GM10248 (cell line): ENCODE results near the gene ITGB6.

ENCODE experiments used
- CTCF ChIA-PET: fragments of 300-600 bp; sonication (Branson Sonifier 250); formaldehyde crosslinking; extraction: SDS; loops from one replicate; lab custom pipeline; 2021; ENCODE audit warnings: antibody characterized with exemption; lab: Yijun Ruan, JAX
- POLR2A ChIA-PET: fragments of 350-650 bp; sonication (Branson Sonifier 250); formaldehyde crosslinking; extraction: SDS; loops from one replicate; lab custom pipeline; 2020; ENCODE audit warnings: antibody characterized with exemption; lab: Yijun Ruan, JAX
- DNase-seq: peaks from one replicate; pipeline ENCODE4 v3.0.0; 2012; ENCODE audit errors: extremely low spot score
- TF ChIP-seq, protein P1 (sequence below): IDR thresholded peaks from 2 replicates; pipeline ENCODE4 v1.5.1; 2012; ENCODE audit warnings: mild to moderate bottlenecking, low read depth; ENCODE audit errors: extremely low read depth, missing control alignments, control extremely low read depth

ITGB6 gene, protein sequence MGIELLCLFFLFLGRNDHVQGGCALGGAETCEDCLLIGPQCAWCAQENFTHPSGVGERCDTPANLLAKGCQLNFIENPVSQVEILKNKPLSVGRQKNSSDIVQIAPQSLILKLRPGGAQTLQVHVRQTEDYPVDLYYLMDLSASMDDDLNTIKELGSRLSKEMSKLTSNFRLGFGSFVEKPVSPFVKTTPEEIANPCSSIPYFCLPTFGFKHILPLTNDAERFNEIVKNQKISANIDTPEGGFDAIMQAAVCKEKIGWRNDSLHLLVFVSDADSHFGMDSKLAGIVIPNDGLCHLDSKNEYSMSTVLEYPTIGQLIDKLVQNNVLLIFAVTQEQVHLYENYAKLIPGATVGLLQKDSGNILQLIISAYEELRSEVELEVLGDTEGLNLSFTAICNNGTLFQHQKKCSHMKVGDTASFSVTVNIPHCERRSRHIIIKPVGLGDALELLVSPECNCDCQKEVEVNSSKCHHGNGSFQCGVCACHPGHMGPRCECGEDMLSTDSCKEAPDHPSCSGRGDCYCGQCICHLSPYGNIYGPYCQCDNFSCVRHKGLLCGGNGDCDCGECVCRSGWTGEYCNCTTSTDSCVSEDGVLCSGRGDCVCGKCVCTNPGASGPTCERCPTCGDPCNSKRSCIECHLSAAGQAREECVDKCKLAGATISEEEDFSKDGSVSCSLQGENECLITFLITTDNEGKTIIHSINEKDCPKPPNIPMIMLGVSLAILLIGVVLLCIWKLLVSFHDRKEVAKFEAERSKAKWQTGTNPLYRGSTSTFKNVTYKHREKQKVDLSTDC

GRCh38 chr2:160199683-160200389, at the start of gene ITGB6:
TSS of gene ITGB6 (minus strand) at chr2:160200272. CDS start at chr2:160200063, 209 bp downstream.
- TF ChIP-seq, protein P1, sequence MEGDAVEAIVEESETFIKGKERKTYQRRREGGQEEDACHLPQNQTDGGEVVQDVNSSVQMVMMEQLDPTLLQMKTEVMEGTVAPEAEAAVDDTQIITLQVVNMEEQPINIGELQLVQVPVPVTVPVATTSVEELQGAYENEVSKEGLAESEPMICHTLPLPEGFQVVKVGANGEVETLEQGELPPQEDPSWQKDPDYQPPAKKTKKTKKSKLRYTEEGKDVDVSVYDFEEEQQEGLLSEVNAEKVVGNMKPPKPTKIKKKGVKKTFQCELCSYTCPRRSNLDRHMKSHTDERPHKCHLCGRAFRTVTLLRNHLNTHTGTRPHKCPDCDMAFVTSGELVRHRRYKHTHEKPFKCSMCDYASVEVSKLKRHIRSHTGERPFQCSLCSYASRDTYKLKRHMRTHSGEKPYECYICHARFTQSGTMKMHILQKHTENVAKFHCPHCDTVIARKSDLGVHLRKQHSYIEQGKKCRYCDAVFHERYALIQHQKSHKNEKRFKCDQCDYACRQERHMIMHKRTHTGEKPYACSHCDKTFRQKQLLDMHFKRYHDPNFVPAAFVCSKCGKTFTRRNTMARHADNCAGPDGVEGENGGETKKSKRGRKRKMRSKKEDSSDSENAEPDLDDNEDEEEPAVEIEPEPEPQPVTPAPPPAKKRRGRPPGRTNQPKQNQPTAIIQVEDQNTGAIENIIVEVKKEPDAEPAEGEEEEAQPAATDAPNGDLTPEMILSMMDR: no peak
- CTCF ChIA-PET: interaction anchor here (1.0 kb wide), 2 partner anchors 9 to 10 kb away, joined by 3 to 5 read pairs; no protein-coding TSS in a partner anchor
- POLR2A ChIA-PET: no interaction called here
- DNase-seq: no peak

GRCh38 chr2:160247296-160248035, 47.4 kb upstream of the ITGB6 start:
- no peak for DNase-seq
- ChIA-PET CTCF (interaction anchor here (0.7 to 1.6 kb wide), 2 partner anchors 10 to 16 kb away, joined by 3 to 6 read pairs; no protein-coding TSS in a partner anchor), POLR2A (no interaction called here)
- TF ChIP-seq, protein P1: no peak

DNA sequence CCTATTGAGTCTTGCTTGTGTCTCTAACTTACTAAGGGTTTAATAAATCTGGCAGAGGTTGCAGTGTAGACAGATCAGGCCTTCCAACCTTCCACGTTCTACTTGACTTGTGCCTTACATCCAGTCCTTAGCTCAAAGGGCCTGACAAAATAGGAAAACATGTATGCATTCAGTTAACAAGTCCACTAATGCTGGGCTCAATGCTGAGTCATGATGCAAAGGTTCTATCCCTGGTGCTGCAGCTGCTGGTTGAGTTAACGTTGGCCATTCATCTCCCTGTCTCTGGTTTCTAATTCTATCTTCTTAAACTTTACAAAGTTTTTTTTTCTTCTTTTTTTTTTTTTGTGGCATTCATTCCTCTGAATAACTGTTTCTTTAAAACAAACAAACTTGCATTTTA, 46.3 kb upstream of the ITGB6 start:
- ChIA-PET POLR2A (no interaction called here), CTCF (no interaction called here)
- TF ChIP-seq, protein P1: no peak
- no peak for DNase-seq

- CTCF ChIA-PET: interaction anchor here (1.5 kb wide), 1 partner anchor 24 kb away, joined by 5 read pairs; no protein-coding TSS in a partner anchor
These were observed 45.6 kb upstream of the ITGB6 start for GRCh38 chr2:160245614-160246155.

DNA sequence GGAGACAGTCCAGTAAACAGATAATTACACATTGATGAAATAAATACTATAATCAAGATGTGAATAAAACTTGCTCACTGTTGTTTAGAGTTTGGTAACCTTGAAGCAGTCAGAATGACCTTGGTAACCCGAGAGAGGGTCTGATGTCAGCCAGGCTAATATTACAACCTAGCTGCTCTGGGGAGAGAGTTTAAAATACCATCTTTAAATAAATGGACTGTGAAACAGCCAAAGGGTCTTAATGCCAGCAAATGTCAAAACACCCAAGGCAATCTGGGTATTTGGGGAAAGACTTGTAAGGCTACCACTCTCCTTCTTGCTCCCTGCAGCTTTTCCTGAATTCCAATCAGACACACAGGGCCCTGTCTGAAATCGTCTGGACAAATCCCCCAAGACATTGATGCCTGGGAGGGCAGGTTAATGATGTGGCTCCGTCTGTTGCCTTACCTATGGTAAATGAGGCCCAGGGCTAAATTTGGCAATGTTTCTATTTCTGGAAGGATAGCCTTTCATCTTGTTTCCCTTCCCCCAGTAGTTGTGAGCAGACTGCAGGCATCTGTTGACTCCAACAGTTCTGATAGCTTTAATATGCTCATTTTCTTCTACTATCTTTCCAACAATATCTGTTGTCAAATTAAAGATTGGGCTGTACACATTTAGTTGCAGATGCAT, 43.0 kb upstream of the ITGB6 start:
- no peak for DNase-seq
- TF ChIP-seq, protein P1: no peak
- POLR2A ChIA-PET: no interaction called here
- CTCF ChIA-PET: interaction anchor here (0.6 to 3.5 kb wide), 2 partner anchors 9 to 17 kb away, joined by 3 to 25 read pairs; no protein-coding TSS in a partner anchor

More at GRCh38 chr2:160245614-160246155, 45.6 kb upstream of the ITGB6 start:
- no peak for DNase-seq
- TF ChIP-seq, protein P1: no peak
- POLR2A ChIA-PET: no interaction called here
